Astrocyte (in vitro differentiated cells and primary cell): ENCODE measurements around the gene LEMD1. TPM values are rescaled to one million over a fixed set of nuclear protein-coding genes. Genes with fewer than 3 reads are reported as not detected.
"Not testable (repeated sequence)": the region's sequence is repeated elsewhere in the genome, so short reads cannot be mapped to it uniquely, and the experiment has no call there.

Experiments used
- DNase-seq: peaks from one replicate; pipeline ENCODE4 v3.0.0-alpha.2; 2010; ENCODE audit warnings: low read depth
- FAIRE-seq: peaks from 2 replicates; lab custom pipeline; 2011; peaks lifted over from hg19 to GRCh38; lab: Jason Lieb, UNC
- H2AFZ ChIP-seq: 2 replicates; pipeline ENCODE4 v1.6.0; 2012; ENCODE audit warnings: low read depth, low read length, inconsistent platforms
- H3K27ac ChIP-seq: 2 replicates; pipeline ENCODE4 v1.5.1; 2011; ENCODE audit warnings: low read depth, low read length, inconsistent platforms
- H3K27me3 ChIP-seq: 2 replicates; pipeline ENCODE4 v1.6.0; 2011; ENCODE audit warnings: low read length, inconsistent platforms; ENCODE audit not compliant: insufficient read depth
- H3K36me3 ChIP-seq: 2 replicates; pipeline ENCODE4 v1.5.1; 2011; ENCODE audit warnings: low read length, inconsistent platforms; ENCODE audit not compliant: insufficient read depth
- H3K4me1 ChIP-seq: 2 replicates; pipeline ENCODE4 v1.5.1; 2011; ENCODE audit warnings: low read length, inconsistent platforms; ENCODE audit not compliant: insufficient read depth
- H3K4me2 ChIP-seq: 2 replicates; pipeline ENCODE4 v1.6.0; 2012; ENCODE audit warnings: low read length, inconsistent platforms
- H3K4me3 ChIP-seq: 2 replicates; pipeline ENCODE4 v1.5.1; 2011; ENCODE audit warnings: low read depth, mild to moderate bottlenecking, low read length, inconsistent platforms; ENCODE audit not compliant: insufficient read depth
- H3K79me2 ChIP-seq: 2 replicates; pipeline ENCODE4 v1.6.0; 2012; ENCODE audit warnings: mild to moderate bottlenecking, low read length, inconsistent platforms; ENCODE audit not compliant: insufficient read depth
- H3K9ac ChIP-seq: 2 replicates; pipeline ENCODE4 v1.6.0; 2012; ENCODE audit warnings: mild to moderate bottlenecking, low read length, inconsistent platforms
- H3K9me3 ChIP-seq: 2 replicates; pipeline ENCODE4 v1.5.1; 2012; ENCODE audit warnings: low read depth, mild to moderate bottlenecking, low read length, inconsistent platforms; ENCODE audit not compliant: insufficient read depth
- H4K20me1 ChIP-seq: 2 replicates; pipeline ENCODE4 v1.6.0; 2012; ENCODE audit warnings: low read length, inconsistent platforms; ENCODE audit not compliant: insufficient read depth
- H3K27ac Mint-ChIP-seq: one replicate; pipeline ENCODE4 v1.8.0; 2021; ENCODE audit warnings: mild to moderate bottlenecking, mixed read lengths; ENCODE audit not compliant: unreplicated experiment
- H3K27me3 Mint-ChIP-seq: one replicate; pipeline ENCODE4 v1.8.0; 2021; ENCODE audit warnings: low read depth, mixed read lengths; ENCODE audit not compliant: unreplicated experiment
- H3K36me3 Mint-ChIP-seq: one replicate; pipeline ENCODE4 v1.8.0; 2021; ENCODE audit warnings: low read depth, mixed read lengths; ENCODE audit not compliant: unreplicated experiment
- H3K4me1 Mint-ChIP-seq: one replicate; pipeline ENCODE4 v1.8.0; 2021; ENCODE audit warnings: low read depth, mixed read lengths; ENCODE audit not compliant: unreplicated experiment
- H3K4me3 Mint-ChIP-seq: one replicate; pipeline ENCODE4 v1.8.0; 2021; ENCODE audit warnings: mild to moderate bottlenecking, moderate library complexity, mixed read lengths; ENCODE audit not compliant: unreplicated experiment
- H3K9me3 Mint-ChIP-seq: one replicate; pipeline ENCODE4 v1.8.0; 2021; ENCODE audit warnings: mild to moderate bottlenecking, mixed read lengths; ENCODE audit not compliant: unreplicated experiment
- CTCF ChIP-seq: IDR thresholded peaks from 2 replicates; pipeline ENCODE4 v1.5.1; 2011; ENCODE audit warnings: low read depth, mild to moderate bottlenecking, inconsistent platforms, low read length, moderate library complexity; ENCODE audit not compliant: insufficient read depth
- EZH2 ChIP-seq: IDR thresholded peaks from 2 replicates; pipeline ENCODE4 v1.6.1; 2012; ENCODE audit warnings: mild to moderate bottlenecking, low read length, inconsistent platforms; ENCODE audit not compliant: insufficient read depth
- total RNA-seq: library from RNA; stranded (reverse); gene quantifications from 2 replicates; pipeline ENCODE4 v1.2.1, GENCODE V29; 2021

Gene LEMD1
- total RNA-seq, 1 donor from 2014 or later = 3.1 TPM

- no peak overlapping the region for H3K27ac ChIP-seq
- peaks cover 4% of the 10 kb centered on the region for H4K20me1 ChIP-seq
- no peak overlapping the region for H2AFZ ChIP-seq
- H3K79me2 ChIP-seq = no peaks in the 10 kb centered on the region
- Mint-ChIP-seq H3K4me3 (no peak overlapping the region), H3K9me3 (no peaks in the 10 kb centered on the region), H3K27ac (no peak overlapping the region), H3K27me3 (peaks cover 24% of the 10 kb centered on the region), H3K36me3 (no peaks in the 10 kb centered on the region), H3K4me1 (peaks cover 7% of the 10 kb centered on the region)
- no peak overlapping the region for H3K4me2 ChIP-seq
- no peaks in the 10 kb centered on the region for H3K36me3 ChIP-seq
- TF ChIP-seq CTCF = no peak
- TF ChIP-seq EZH2 = no peak
- peaks cover 9% of the 10 kb centered on the region for H3K4me1 ChIP-seq
- H3K9ac ChIP-seq = no peak overlapping the region
- FAIRE-seq (no peak), DNase-seq (no peak)
- peaks cover 28% of the 10 kb centered on the region for H3K27me3 ChIP-seq
- no peak overlapping the region for H3K4me3 ChIP-seq
- no peaks in the 10 kb centered on the region for H3K9me3 ChIP-seq
Observed at GRCh38 chr1:205434738-205435137, 12.9 kb upstream of the LEMD1 start.

DNA sequence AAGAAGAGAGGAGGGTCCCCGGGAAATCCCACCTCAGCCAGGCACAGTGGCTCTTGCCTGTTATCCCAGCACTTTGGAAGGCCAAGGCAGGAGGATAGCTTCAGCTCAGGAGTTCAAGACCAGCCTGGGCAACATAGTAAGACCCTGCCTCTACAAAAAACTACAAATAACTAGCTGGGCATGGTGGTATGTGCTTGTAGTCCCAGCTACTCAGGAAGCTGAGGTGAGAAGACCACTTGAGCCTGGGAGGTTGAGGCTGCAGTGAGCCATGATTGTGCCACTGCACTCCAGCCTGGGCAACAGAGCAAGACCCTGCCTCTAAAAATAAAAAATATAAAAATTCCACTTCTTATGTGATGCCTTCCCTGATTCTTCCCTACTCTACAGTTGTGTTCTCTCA lies 10.8 kb upstream of the LEMD1 start:
- H3K4me2 ChIP-seq, H3K4me1 Mint-ChIP-seq, H3K9me3 Mint-ChIP-seq, H3K36me3 ChIP-seq, DNase-seq, H3K27ac ChIP-seq, H3K36me3 Mint-ChIP-seq, H3K4me3 Mint-ChIP-seq, H3K4me1 ChIP-seq, H3K9me3 ChIP-seq, FAIRE-seq, H2AFZ ChIP-seq, H3K9ac ChIP-seq, H3K27ac Mint-ChIP-seq, H3K4me3 ChIP-seq, H3K79me2 ChIP-seq, H4K20me1 ChIP-seq: not testable (repeated sequence)
- H3K27me3 ChIP-seq = peaks cover 31% of the 10 kb centered on the region
- H3K27me3 Mint-ChIP-seq = peaks cover 30% of the 10 kb centered on the region

DNA sequence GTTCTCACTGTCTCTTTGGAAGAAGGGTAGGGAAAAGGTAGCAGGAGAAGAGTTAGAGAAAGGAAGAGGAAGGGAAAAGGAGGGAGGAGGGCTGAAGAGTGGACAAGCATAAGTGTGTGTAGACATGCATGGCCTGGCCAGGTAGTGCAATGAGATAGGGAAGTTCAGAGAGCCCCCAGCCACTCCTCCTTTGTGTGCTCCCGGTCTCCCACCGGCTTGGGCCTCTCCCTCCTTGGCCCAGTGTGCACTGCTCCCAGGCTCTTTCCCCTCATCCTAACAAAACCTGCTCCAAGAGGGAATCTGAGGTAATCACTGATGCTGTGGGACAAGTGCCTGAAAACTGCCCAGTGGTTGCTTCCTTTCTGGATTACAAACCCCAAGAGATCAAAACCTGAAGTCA lies 10.3 kb upstream of the LEMD1 start:
- Histone ChIP-seq H2AFZ (no peak overlapping the region), H3K9me3 (no peaks in the 10 kb centered on the region), H3K27ac (no peak overlapping the region), H3K27me3 (peaks cover 31% of the 10 kb centered on the region), H3K4me1 (peaks cover 9% of the 10 kb centered on the region), H3K4me3 (no peak overlapping the region), H3K4me2 (no peak overlapping the region), H3K79me2 (no peaks in the 10 kb centered on the region), H4K20me1 (no peaks in the 10 kb centered on the region), H3K36me3 (no peaks in the 10 kb centered on the region), H3K9ac (no peak overlapping the region)
- H3K4me1 Mint-ChIP-seq = peaks cover 5% of the 10 kb centered on the region
- H3K9me3 Mint-ChIP-seq = no peaks in the 10 kb centered on the region
- FAIRE-seq (no peak), DNase-seq (no peak)
- TF ChIP-seq CTCF (no peak), EZH2 (no peak)
- no peaks in the 10 kb centered on the region for H3K36me3 Mint-ChIP-seq
- peaks cover 30% of the 10 kb centered on the region for H3K27me3 Mint-ChIP-seq
- no peak overlapping the region for H3K27ac Mint-ChIP-seq
- H3K4me3 Mint-ChIP-seq = no peak overlapping the region
